ENCODE data around the gene OR8K1. TPM values are rescaled to one million over a fixed set of nuclear protein-coding genes. Genes with fewer than 3 reads are reported as not detected.

Gene OR8K1
- polyA plus RNA-seq, 1 of the 3 experiments (the other 2 are of a cell fraction): not detected

DNA sequence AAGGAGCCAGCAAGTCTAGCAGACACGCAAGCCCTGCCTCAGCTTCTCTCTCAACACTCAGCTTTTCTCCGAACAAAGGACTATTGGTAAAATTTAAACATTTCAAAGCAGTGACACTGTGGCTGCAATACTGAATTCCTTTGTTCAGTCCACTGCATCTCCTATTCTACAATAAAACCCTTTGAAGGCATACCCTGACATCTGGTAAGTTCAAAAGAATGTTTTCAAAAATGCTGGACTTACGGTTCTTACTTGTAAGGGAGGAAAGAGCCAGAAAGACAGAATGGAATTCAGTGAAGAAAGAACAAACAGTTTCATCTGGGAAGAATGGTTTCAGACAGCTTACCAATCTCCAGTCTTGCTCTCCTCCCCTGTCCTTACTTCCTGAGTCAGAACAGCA, 12.7 kb upstream of the OR8K1 start:
- no peaks in the 10 kb centered on the region for H3K9me2 ChIP-seq
- ChIA-PET CTCF (no interaction called here), POLR2A (no interaction called here)
- H4K20me1 ChIP-seq (ENCODE audit: insufficient read depth): no peaks in the 10 kb centered on the region
- H3F3A ChIP-seq (replicated peaks; ENCODE audit: insufficient read depth): no peaks in the 10 kb centered on the region
- H3K4me1 ChIP-seq (ENCODE audit: control insufficient read depth in 1 of 2, insufficient read depth in 2 of 2, low read depth in 1 of 2, low read length in 1 of 2): no peaks in the 10 kb centered on the region
- H2AFZ ChIP-seq (ENCODE audit: low read depth): no peak overlapping the region
- no peak overlapping the region for H3K9ac ChIP-seq
- TF ChIP-seq, protein P1, sequence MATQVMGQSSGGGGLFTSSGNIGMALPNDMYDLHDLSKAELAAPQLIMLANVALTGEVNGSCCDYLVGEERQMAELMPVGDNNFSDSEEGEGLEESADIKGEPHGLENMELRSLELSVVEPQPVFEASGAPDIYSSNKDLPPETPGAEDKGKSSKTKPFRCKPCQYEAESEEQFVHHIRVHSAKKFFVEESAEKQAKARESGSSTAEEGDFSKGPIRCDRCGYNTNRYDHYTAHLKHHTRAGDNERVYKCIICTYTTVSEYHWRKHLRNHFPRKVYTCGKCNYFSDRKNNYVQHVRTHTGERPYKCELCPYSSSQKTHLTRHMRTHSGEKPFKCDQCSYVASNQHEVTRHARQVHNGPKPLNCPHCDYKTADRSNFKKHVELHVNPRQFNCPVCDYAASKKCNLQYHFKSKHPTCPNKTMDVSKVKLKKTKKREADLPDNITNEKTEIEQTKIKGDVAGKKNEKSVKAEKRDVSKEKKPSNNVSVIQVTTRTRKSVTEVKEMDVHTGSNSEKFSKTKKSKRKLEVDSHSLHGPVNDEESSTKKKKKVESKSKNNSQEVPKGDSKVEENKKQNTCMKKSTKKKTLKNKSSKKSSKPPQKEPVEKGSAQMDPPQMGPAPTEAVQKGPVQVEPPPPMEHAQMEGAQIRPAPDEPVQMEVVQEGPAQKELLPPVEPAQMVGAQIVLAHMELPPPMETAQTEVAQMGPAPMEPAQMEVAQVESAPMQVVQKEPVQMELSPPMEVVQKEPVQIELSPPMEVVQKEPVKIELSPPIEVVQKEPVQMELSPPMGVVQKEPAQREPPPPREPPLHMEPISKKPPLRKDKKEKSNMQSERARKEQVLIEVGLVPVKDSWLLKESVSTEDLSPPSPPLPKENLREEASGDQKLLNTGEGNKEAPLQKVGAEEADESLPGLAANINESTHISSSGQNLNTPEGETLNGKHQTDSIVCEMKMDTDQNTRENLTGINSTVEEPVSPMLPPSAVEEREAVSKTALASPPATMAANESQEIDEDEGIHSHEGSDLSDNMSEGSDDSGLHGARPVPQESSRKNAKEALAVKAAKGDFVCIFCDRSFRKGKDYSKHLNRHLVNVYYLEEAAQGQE (IDR thresholded peaks at IDR 0.05; ENCODE audit: low read depth, low read length): no peak
- TF ChIP-seq SIN3A (IDR thresholded peaks at IDR 0.05; ENCODE audit: borderline replicate concordance, low read depth, low read length) (no peak), POLR2AphosphoS5 (IDR thresholded peaks at IDR 0.05; ENCODE audit: low read depth, low read length) (no peak), JUND (IDR thresholded peaks at IDR 0.05) (no peak), MXI1 (IDR thresholded peaks at IDR 0.05; ENCODE audit: low read depth, low read length) (no peak), SMC3 (IDR thresholded peaks at IDR 0.05; ENCODE audit: low read depth, low read length) (no peak), YY1 (IDR thresholded peaks at IDR 0.05; ENCODE audit: low read depth) (no peak), MEF2A (IDR thresholded peaks at IDR 0.05; ENCODE audit: borderline replicate concordance, low read depth) (no peak), TAF1 (IDR thresholded peaks at IDR 0.05; ENCODE audit: borderline replicate concordance, low read depth, low read length) (no peak), FOXJ3 (CRISPR knock-in tag; IDR thresholded peaks at IDR 0.05) (no peak), FOSL2 (IDR thresholded peaks at IDR 0.05; ENCODE audit: borderline replicate concordance, low read depth) (no peak), ELF1 (IDR thresholded peaks at IDR 0.05) (no peak), RFX5 (IDR thresholded peaks at IDR 0.05; ENCODE audit: low read length) (no peak), TEAD4 (IDR thresholded peaks at IDR 0.05; ENCODE audit: borderline replicate concordance, insufficient read depth) (no peak), RAD21 (IDR thresholded peaks at IDR 0.05; ENCODE audit: low read length) (no peak), FOXM1 (IDR thresholded peaks at IDR 0.05; ENCODE audit: low read depth) (no peak)
- TF ChIP-seq, protein P2, sequence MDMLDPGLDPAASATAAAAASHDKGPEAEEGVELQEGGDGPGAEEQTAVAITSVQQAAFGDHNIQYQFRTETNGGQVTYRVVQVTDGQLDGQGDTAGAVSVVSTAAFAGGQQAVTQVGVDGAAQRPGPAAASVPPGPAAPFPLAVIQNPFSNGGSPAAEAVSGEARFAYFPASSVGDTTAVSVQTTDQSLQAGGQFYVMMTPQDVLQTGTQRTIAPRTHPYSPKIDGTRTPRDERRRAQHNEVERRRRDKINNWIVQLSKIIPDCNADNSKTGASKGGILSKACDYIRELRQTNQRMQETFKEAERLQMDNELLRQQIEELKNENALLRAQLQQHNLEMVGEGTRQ (IDR thresholded peaks at IDR 0.05; ENCODE audit: borderline replicate concordance, low read depth, low read length): no peak
- TF ChIP-seq, protein P3, sequence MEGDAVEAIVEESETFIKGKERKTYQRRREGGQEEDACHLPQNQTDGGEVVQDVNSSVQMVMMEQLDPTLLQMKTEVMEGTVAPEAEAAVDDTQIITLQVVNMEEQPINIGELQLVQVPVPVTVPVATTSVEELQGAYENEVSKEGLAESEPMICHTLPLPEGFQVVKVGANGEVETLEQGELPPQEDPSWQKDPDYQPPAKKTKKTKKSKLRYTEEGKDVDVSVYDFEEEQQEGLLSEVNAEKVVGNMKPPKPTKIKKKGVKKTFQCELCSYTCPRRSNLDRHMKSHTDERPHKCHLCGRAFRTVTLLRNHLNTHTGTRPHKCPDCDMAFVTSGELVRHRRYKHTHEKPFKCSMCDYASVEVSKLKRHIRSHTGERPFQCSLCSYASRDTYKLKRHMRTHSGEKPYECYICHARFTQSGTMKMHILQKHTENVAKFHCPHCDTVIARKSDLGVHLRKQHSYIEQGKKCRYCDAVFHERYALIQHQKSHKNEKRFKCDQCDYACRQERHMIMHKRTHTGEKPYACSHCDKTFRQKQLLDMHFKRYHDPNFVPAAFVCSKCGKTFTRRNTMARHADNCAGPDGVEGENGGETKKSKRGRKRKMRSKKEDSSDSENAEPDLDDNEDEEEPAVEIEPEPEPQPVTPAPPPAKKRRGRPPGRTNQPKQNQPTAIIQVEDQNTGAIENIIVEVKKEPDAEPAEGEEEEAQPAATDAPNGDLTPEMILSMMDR (IDR thresholded peaks at IDR 0.05): no peak
- TF ChIP-seq, protein P4, sequence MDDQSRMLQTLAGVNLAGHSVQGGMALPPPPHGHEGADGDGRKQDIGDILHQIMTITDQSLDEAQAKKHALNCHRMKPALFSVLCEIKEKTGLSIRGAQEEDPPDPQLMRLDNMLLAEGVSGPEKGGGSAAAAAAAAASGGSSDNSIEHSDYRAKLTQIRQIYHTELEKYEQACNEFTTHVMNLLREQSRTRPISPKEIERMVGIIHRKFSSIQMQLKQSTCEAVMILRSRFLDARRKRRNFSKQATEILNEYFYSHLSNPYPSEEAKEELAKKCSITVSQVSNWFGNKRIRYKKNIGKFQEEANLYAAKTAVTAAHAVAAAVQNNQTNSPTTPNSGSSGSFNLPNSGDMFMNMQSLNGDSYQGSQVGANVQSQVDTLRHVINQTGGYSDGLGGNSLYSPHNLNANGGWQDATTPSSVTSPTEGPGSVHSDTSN (IDR thresholded peaks at IDR 0.05): no peak
- TF ChIP-seq, protein P5, sequence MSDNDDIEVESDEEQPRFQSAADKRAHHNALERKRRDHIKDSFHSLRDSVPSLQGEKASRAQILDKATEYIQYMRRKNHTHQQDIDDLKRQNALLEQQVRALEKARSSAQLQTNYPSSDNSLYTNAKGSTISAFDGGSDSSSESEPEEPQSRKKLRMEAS (IDR thresholded peaks at IDR 0.05; ENCODE audit: low read depth): no peak
- WGBS (ENCODE audit: low lambda C conversion rate): 35% methylated on average over 3 of the region's 3 CpGs
- H3K36me3 ChIP-seq (replicated peaks in 1 of 2; ENCODE audit: control insufficient read depth in 1 of 2, insufficient read depth in 2 of 2, low read length in 1 of 2): no peaks in the 10 kb centered on the region
- no peaks in the 10 kb centered on the region for H3K9me3 ChIP-seq
- no peaks in the 10 kb centered on the region for H3K79me2 ChIP-seq (ENCODE audit: insufficient read depth)
- H3K27ac ChIP-seq (ENCODE audit: low read depth in 2 of 2, low read length in 1 of 2): no peak overlapping the region
- H3K27me3 ChIP-seq (ENCODE audit: insufficient read depth): no peaks in the 10 kb centered on the region
- DNase-seq: no peak
- H3K4me2 ChIP-seq: no peak overlapping the region
- no peak overlapping the region for H3K4me3 ChIP-seq (ENCODE audit: low read depth in 2 of 2, low read length in 1 of 2)

Measured in SK-N-SH (cell line).